ENCODE data around the gene CACNA1C.

Gene CACNA1C

GRCh38 chr12:2052826-2053678, at the start of gene CACNA1C:
CACNA1C (plus strand) TSS chr12:2052987; CDS start chr12:2053563, 576 bp downstream.
- peak in 3 of 6 experiments; percentile 7 to 37 (median 34) for DNase-seq

DNA sequence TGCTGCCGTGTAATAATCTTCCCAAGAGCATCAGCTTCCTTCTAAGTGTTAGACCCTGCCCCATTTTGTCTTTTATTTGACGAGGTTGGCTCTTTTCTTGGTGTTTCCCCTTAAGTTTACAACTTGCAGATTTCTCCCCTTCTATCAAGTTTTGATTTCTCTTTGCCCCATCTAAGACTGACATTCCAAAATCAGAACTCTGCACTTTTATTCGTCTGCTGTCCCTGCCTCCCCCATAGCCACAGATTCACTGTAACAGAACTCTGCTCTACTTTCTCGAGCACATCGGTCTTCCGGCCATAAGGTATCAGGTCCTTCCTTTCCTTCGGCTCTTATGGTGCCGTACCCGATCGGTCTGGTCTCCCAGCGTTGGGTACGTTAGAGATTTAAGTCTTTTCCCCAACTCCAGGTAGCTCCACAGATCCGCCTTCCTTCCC, 49.1 kb upstream of the CACNA1C start:
- DNase-seq, result peak in 1 of 6 experiments; percentile 51

GRCh38 chr12:2004113-2004929, 48.5 kb upstream of the CACNA1C start, which contains the start of gene DCP1B:
DCP1B (minus strand) TSS chr12:2004457; CDS start chr12:2004431, 26 bp downstream.
- peak; percentile 78 to 91 (median 87) for DNase-seq

DNA sequence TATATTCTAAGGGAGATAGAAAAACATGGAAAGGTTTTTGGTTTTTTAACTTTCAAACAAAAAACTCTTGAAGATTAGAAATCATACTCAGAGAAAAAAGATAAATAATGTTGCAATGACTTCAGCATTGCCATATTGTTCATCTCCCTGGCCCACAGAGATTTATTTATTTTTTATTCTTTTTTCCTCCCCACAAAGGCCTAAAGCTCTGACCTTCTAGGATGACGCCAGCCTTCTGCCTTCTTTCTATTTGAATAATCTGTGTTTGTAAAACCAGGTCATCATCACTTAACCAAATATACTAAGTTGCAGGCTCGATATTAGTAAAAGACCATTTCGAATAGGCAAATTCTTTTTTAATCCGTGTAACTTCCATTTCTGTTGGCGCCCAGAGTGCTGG, 44.1 kb upstream of the CACNA1C start:
- no peak for DNase-seq

DNA sequence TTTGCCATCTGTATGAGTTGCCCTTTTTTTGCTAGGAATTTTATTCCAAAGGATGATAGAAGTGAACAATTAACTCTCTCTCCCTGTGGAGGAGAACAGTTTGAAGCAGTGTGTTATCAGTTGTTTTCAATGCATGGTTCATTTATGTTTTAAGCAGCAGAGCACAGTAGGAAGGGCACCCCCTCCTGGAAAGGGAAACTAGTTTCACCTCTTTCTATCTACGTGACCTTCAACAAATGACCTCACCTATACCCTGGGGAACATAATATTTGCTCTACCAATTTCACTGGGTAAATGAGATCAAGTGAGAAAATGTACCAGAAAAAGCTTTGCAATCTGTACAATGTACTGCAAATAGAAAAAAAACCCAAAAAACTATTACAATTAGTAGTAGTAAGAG, 43.2 kb upstream of the CACNA1C start:
- no peak for DNase-seq

DNA sequence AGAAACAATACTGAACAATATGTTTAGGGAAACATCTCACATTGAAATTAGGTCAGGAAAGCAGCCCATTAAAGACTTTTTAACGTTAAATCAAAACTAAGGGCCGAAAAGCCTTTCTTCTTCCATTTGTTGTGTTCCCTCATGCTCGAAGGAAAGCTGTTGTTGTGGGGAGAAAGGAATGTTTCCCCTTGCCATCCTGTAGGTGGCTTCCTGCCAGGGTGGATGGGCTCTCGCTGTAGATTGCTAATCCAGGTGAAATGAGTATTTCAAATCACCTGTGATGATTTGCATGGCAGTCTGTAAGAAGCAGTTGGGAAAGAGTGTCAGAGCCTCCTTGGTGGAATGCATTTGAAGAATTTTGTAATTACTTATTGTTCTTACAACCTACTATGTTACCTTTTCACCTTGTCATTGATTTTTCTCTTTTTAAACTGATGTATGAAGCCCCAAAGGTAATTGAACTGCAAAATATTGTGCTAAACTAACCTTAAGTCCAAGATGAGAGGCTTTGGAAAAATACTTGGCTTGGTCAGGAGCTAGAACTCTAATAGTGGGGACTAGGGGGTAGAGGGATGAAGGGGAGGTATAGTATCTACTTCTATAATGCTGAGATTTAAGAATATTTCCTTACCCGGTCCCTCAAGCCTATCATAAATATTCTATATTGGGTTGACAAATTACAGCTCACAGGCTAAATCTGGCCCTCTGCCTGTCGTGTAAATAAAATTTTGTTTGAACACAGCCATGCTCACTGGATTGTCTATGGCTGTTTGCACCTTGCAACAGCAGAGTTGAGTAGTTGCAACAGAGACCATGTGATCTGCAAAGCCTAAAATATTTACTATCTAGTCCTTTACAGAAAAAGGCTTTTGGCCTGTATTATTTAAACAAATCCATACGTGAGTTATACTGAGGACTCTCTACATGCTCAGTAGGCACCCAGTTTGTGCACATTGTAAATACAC, 40.9 kb upstream of the CACNA1C start:
- DNase-seq, result no peak

GRCh38 chr12:2013086-2013485, 39.7 kb upstream of the CACNA1C start:
- no peak for DNase-seq

- no peak for DNase-seq
Observed at GRCh38 chr12:2013527-2014223, 39.1 kb upstream of the CACNA1C start.

- no peak for DNase-seq
Observed at GRCh38 chr12:2014231-2014630, 38.6 kb upstream of the CACNA1C start.

GRCh38 chr12:2016862-2017545, 35.8 kb upstream of the CACNA1C start:
- no peak for DNase-seq

DNA sequence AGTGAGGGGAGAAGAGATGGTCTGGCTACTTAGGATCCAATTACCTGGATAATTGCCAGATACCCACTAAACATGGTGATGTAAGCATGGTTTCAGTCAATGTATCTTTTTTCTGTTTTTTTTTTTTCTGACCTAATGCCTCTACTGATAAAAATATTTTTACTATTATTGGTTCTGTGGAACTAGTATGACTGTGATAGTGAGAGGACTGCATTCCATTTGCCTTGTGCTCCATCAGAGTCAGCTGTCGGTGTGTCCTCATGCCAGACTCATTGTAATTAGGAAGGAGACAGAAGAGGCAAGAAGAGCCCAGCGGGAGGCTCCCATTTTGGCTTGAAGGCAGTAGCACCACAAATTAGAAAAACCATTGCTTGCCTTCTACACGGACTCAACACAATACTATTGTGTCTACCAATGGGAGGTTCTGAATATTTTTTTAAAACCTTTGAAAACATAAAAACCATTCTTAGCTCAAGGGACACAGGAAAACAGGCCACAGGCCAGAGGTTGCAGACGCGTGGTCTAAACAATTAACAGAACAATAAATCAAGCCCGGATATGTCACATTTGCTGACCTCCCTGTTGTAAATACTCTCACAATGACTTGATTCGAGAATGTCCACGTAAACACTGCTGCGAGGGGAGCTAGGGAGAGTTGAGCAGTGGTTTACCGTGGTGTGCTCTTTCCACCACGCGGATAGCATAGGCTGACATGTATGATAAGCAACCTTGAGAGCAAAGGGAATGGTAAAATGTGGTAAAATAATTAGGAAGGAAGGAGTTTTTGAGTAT, 35.0 kb upstream of the CACNA1C start:
- DNase-seq, result no peak

GRCh38 chr12:2018391-2018790, 34.4 kb upstream of the CACNA1C start:
- no peak for DNase-seq

- DNase-seq, result no peak
Observed at GRCh38 chr12:2019126-2019525, 33.7 kb upstream of the CACNA1C start.

GRCh38 chr12:2020511-2020910, 32.3 kb upstream of the CACNA1C start:
- DNase-seq, result no peak

GRCh38 chr12:2023365-2023764, 29.4 kb upstream of the CACNA1C start:
- DNase-seq, result no peak

DNA sequence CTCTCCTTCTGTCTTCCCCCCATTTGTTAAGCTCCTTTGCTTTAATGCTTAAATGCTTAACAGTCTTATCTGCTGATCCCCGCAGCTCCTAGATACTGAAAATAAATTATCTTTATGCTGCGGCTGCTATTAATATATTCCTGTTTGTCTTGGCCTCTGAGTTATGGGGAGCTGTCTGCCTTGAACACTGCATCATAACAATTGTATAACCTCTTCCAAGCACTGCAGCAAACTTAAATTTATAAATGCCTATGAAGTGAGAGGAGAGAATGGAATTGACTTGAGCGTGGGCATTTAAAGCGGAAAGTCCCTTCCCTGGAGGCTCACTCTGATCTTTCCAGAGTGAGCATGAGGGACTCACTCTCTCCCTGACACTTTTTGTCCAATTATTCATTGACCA, 25.4 kb upstream of the CACNA1C start:
- no peak for DNase-seq

DNA sequence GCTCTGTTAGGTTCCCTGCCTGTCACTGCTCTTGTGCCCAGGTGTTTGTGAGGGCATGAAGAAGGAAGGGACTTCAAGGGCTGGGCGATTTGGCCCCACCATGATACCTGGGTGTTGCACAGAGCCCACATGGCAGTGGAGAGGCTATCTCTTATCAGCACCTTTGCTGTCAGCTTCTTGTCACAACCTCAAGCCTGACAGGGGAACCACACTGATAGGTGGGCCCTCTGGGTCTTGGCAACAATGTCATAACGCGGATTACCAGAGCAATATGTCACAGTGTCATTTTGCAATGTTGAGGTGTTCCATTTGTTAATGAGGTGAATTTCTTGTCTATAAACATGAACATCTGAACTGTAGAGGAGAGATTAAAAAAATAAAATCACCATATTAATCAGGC, 22.9 kb upstream of the CACNA1C start:
- DNase-seq, result no peak

DNA sequence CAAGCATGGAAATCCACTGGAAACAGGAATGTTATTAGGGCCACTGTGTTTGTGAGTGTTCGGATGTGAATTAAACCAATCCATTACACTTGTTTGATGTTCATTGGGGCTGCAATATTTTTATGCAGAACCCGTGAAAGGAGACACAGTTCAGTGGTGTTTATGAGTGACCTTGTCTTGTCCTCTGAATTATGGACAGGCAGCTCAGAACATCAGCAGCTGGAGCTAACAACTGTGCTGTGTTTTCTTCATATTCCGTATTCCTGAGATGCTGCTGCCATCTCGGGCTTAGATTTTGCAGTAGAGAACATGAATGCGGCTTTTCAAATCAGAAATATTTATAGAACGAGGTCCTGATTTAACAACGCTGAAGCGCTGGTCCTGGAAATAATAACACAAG, 20.3 kb upstream of the CACNA1C start:
- no peak for DNase-seq

DNA sequence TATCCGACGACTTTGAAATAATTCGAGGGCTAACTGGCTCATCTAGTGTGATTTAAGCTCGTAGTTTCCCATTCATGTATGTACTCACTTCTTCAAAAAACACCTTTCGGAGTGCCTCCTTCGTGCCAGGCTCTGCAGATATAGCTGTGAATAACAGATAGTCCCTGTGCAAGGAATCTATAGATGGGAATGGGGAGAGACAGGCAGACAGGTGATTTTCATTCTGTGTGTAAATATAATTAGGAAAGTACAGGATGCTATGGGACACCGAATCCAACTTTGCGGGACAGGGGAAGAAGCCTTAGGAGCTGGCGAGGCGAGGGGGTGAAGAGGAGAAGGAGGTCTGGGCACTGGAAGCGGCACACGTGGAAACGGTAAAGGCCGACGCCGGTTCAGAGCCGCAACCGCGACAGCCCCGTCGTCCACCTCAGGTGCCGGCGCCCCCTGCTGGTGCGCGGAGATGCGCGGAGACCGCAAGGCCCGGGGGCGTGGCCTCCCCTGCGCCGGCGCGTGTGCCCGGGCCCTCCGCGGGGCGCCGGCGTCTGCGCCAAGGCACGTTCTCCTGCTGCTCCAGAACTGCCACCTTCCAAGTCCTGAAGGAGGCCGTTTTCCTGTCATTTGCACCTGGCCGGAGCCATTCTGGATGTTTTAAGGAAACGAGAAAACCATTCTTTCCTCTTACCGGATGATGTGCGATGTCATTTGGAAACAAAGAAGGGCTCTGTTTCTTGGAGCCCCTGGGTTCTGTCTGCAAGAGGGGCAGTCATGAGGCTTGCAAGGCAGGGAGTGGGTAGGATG, 18.0 kb upstream of the CACNA1C start:
- DNase-seq, result peak; percentile 62 to 81 (median 72)

Measured in stimulated activated naive CD4-positive, alpha-beta T cell (primary cell).